ENCODE measurements around the gene IFI44. TPM values are rescaled to one million over a fixed set of nuclear protein-coding genes. Genes with fewer than 3 reads are reported as not detected.

Gene IFI44
- polyA plus RNA-seq, 3 donors = 23.0 to 48.1 (median 35.5) TPM

DNA sequence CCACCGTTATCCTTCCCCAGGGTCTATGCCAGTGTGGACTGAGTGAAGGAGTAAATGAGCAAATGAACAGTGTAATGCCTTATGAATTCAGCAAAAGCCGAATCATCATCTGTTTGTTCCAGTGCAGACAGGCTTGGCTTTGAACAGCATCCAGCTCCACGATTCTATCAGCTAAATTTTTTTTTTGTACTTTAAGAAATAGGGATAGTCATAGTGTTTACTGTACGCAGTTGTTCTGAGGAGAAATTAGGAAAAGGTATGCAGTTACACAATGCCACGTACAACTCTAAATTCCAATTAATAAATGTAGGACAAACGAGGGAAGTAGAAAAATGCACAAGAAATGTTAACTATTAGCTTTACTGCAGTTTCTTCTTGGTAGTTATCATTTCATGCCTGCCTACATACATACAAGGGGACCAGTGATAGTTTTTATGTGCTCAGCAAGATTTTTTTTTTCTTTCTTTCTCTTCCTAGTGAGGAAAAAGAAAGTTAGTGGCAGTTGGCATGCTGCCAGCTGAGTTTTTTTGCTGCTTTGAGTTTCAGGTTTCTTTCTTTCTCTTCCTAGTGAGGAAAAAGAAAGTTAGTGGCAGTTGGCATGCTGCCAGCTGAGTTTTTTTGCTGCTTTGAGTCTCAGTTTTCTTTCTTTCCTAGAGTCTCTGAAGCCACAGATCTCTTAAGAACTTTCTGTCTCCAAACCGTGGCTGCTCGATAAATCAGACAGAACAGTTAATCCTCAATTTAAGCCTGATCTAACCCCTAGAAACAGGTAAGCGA is 29.6 kb upstream of the IFI44 start, which contains the start of gene IFI44L:
Gene IFI44L (plus strand): TSS at position 646 of the 777 bp plus-strand sequence. CDS start 7,468 bp downstream, outside the sequence.
- no peaks in the 10 kb centered on the region for H3K79me2 ChIP-seq (ENCODE audit: insufficient read depth, low read length)
- H3K27ac ChIP-seq (ENCODE audit: low read depth in 1 of 2, low read length in 2 of 2) = peak within 1 kb of the TSS in 1 of 2 donors; percentile 77
- H3K36me3 Mint-ChIP-seq = peaks cover 0 to 3% of the 10 kb centered on the region in 2 donors
- peak within 1 kb of the TSS; percentile 45 for H3K9ac ChIP-seq (ENCODE audit: insufficient read depth, low read length, poor library complexity, severe bottlenecking)
- peak within 1 kb of the TSS; percentile 47 to 91 for H3K4me3 Mint-ChIP-seq
- H3K4me1 Mint-ChIP-seq = peaks cover 35% of the 10 kb centered on the region
- no peaks in the 10 kb centered on the region for H3K36me3 ChIP-seq (replicated peaks in 1 of 2; ENCODE audit: control insufficient read depth in 1 of 2, insufficient read depth in 2 of 2, low read length in 2 of 2)
- 40% methylated on average over 1 of the region's 9 CpGs for WGBS (ENCODE audit: insufficient coverage)
- TF ChIP-seq, protein P1, sequence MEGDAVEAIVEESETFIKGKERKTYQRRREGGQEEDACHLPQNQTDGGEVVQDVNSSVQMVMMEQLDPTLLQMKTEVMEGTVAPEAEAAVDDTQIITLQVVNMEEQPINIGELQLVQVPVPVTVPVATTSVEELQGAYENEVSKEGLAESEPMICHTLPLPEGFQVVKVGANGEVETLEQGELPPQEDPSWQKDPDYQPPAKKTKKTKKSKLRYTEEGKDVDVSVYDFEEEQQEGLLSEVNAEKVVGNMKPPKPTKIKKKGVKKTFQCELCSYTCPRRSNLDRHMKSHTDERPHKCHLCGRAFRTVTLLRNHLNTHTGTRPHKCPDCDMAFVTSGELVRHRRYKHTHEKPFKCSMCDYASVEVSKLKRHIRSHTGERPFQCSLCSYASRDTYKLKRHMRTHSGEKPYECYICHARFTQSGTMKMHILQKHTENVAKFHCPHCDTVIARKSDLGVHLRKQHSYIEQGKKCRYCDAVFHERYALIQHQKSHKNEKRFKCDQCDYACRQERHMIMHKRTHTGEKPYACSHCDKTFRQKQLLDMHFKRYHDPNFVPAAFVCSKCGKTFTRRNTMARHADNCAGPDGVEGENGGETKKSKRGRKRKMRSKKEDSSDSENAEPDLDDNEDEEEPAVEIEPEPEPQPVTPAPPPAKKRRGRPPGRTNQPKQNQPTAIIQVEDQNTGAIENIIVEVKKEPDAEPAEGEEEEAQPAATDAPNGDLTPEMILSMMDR (IDR thresholded peaks at IDR 0.05) = no peak
- DNase-seq = peak in 2 of 3 donors; percentile 3 to 34
- H3K9me3 Mint-ChIP-seq = no peaks in the 10 kb centered on the region
- intact Hi-C loops (cut with micrococcal nuclease) = loop anchor here (2.0 to 5.0 kb wide), 2 partner anchors 52 to 55 kb away; no protein-coding TSS in a partner anchor
- H2AFZ ChIP-seq (ENCODE audit: insufficient read depth, low read depth, low read length, poor library complexity, severe bottlenecking) = peak within 1 kb of the TSS; percentile 61
- peak within 1 kb of the TSS; percentile 78 for H3K4me2 ChIP-seq (replicated peaks; ENCODE audit: extremely low read depth, low read length, poor library complexity, severe bottlenecking)
- peaks cover 20 to 30% of the 10 kb centered on the region in 2 donors for H3K4me1 ChIP-seq (ENCODE audit: control insufficient read depth in 1 of 2, insufficient read depth in 2 of 2, low read length in 2 of 2)
- peak within 1 kb of the TSS; percentile 45 to 97 (median 76) for H3K4me3 ChIP-seq (replicated peaks in 1 of 3; ENCODE audit: low read depth in 2 of 3, low read length in 3 of 3)
- H3K27me3 Mint-ChIP-seq (ENCODE audit: low read depth in 3 of 3) = no peaks in the 10 kb centered on the region
- H3K9me3 ChIP-seq (replicated peaks in 1 of 2; ENCODE audit: control insufficient read depth in 1 of 2, insufficient read depth in 1 of 2, low read length in 2 of 2) = no peaks in the 10 kb centered on the region
- peak within 1 kb of the TSS in 6 of 7 donors; percentile 23 to 85 (median 58) for H3K27ac Mint-ChIP-seq
- H3K27me3 ChIP-seq (ENCODE audit: control insufficient read depth in 2 of 2, insufficient read depth in 2 of 2, low read length in 2 of 2) = no peaks in the 10 kb centered on the region
- H4K20me1 ChIP-seq (ENCODE audit: insufficient read depth, low read length) = no peaks in the 10 kb centered on the region

DNA sequence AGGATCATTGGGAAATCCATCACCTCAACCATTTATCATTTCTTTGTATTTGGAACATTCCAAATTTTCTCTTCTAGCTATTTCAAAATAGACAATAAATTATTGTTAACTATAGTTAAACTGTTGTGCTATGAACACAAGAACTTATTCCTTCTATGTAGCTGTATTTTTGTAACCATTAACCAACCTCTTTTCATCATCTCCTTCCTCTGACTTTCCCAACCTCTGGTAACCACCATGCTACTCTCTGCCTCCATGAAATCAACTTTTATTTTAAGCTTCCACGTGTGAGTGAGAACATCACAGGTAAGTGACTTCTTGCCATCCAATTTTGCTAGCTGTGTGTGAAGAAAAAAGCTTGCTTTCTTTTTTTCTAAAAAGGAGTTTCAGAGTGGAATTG is 29.0 kb upstream of the IFI44 start:
- no peaks in the 10 kb centered on the region for H3K79me2 ChIP-seq (ENCODE audit: insufficient read depth, low read length)
- Mint-ChIP-seq H3K4me3 (peak overlapping the region; percentile 37 to 91), H3K27ac (peak overlapping the region in 4 of 7 donors; percentile 8 to 82 (median 26)), H3K4me1 (peaks cover 35% of the 10 kb centered on the region), H3K9me3 (no peaks in the 10 kb centered on the region), H3K27me3 (ENCODE audit: low read depth in 3 of 3) (no peaks in the 10 kb centered on the region), H3K36me3 (peaks cover 0 to 3% of the 10 kb centered on the region in 2 donors)
- peak overlapping the region; percentile 61 for H2AFZ ChIP-seq (ENCODE audit: insufficient read depth, low read depth, low read length, poor library complexity, severe bottlenecking)
- H3K27me3 ChIP-seq (ENCODE audit: control insufficient read depth in 2 of 2, insufficient read depth in 2 of 2, low read length in 2 of 2) = no peaks in the 10 kb centered on the region
- TF ChIP-seq, protein P1 (IDR thresholded peaks at IDR 0.05) = no peak
- no peak for DNase-seq
- no peaks in the 10 kb centered on the region for H3K36me3 ChIP-seq (replicated peaks in 1 of 2; ENCODE audit: control insufficient read depth in 1 of 2, insufficient read depth in 2 of 2, low read length in 2 of 2)
- no peaks in the 10 kb centered on the region for H3K9me3 ChIP-seq (replicated peaks in 1 of 2; ENCODE audit: control insufficient read depth in 1 of 2, insufficient read depth in 1 of 2, low read length in 2 of 2)
- intact Hi-C loops (cut with micrococcal nuclease) = no loop called here
- H3K27ac ChIP-seq (ENCODE audit: low read depth in 1 of 2, low read length in 2 of 2) = peak overlapping the region in 1 of 2 donors; percentile 77
- H3K4me2 ChIP-seq (replicated peaks; ENCODE audit: extremely low read depth, low read length, poor library complexity, severe bottlenecking) = peak overlapping the region; percentile 78
- H3K4me1 ChIP-seq (ENCODE audit: control insufficient read depth in 1 of 2, insufficient read depth in 2 of 2, low read length in 2 of 2) = peaks cover 20 to 30% of the 10 kb centered on the region in 2 donors
- peak overlapping the region; percentile 45 for H3K9ac ChIP-seq (ENCODE audit: insufficient read depth, low read length, poor library complexity, severe bottlenecking)
- no peaks in the 10 kb centered on the region for H4K20me1 ChIP-seq (ENCODE audit: insufficient read depth, low read length)
- no CpG with 5 or more reads among the region's 1 CpG for WGBS (ENCODE audit: insufficient coverage)
- peak overlapping the region; percentile 45 to 97 (median 76) for H3K4me3 ChIP-seq (replicated peaks in 1 of 3; ENCODE audit: low read depth in 2 of 3, low read length in 3 of 3)
